ENCODE data around the gene GPR132.

GRCh38 chr14:105052110-105052458 is 13.1 kb downstream of the GPR132 start:
- TF ChIP-seq CTCF (IDR thresholded peaks at IDR 0.05; ENCODE audit: control extremely low read depth in 1 of 3, insufficient read depth in 1 of 3, low read depth in 1 of 3, low read length in 3 of 3) (no peak), POLR2A (IDR thresholded peaks at IDR 0.05; ENCODE audit: control extremely low read depth in 1 of 2, low read depth in 2 of 2, low read length in 2 of 2) (no peak), POLR2AphosphoS5 (IDR thresholded peaks at IDR 0.05; ENCODE audit: low read depth, low read length) (no peak), EP300 (IDR thresholded peaks at IDR 0.05; ENCODE audit: borderline replicate concordance in 1 of 2, low read depth in 2 of 2, low read length in 2 of 2) (no peak), ZNF274 (IDR thresholded peaks at IDR 0.05; ENCODE audit: borderline replicate concordance, extremely low read depth, low read length) (no peak), KDM5A (IDR thresholded peaks at IDR 0.05; ENCODE audit: low read length) (no peak), HDAC2 (IDR thresholded peaks at IDR 0.05; ENCODE audit: borderline replicate concordance in 1 of 2, low read depth in 2 of 2, low read length in 2 of 2) (no peak), HDAC6 (IDR thresholded peaks at IDR 0.05; ENCODE audit: low read depth, low read length) (no peak)

All from H1 (cell line).